Neural cell (in vitro differentiated cells): ENCODE results near the gene ETV7. TPM values are rescaled to one million over a fixed set of nuclear protein-coding genes. Genes with fewer than 3 reads are reported as not detected.
"Not testable (repeated sequence)": the region's sequence is repeated elsewhere in the genome, so short reads cannot be mapped to it uniquely, and the experiment has no call there.

Experiments
- H2AFZ ChIP-seq: fragments of 200-600, 300-800 bp; sonication (generic), shearing (Covaris generic); 2 replicates; pipeline ENCODE4 v1.6.0; 2014; ENCODE audit warnings: low read depth, mild to moderate bottlenecking, antibody characterized with exemption, low read length, moderate library complexity
- H3F3A ChIP-seq: fragments of 200-600 bp; shearing (Covaris generic); 2 replicates; pipeline ENCODE4 v1.6.1; 2016; ENCODE audit warnings: mild to moderate bottlenecking, moderate library complexity, mixed read lengths, antibody characterized with exemption, low read length; ENCODE audit not compliant: insufficient read depth, poor library complexity, severe bottlenecking
- H3K27ac ChIP-seq: fragments of 200-600, 300-800 bp; sonication (generic), shearing (Covaris generic); 2 replicates; pipeline ENCODE4 v1.5.1; 2014; ENCODE audit warnings: mild to moderate bottlenecking, low read length, moderate library complexity
- H3K27me3 ChIP-seq: fragments of 300-800, 200-600 bp; sonication (generic), shearing (Covaris generic); 2 replicates; pipeline ENCODE4 v1.6.0; 2014; ENCODE audit warnings: mild to moderate bottlenecking, low read depth, low read length, moderate library complexity; ENCODE audit not compliant: insufficient read depth
- H3K36me3 ChIP-seq: fragments of 300-800, 200-600 bp; sonication (generic), shearing (Covaris generic); 2 replicates; pipeline ENCODE4 v1.5.1; 2014; ENCODE audit warnings: mild to moderate bottlenecking, antibody characterized with exemption, low read length, moderate library complexity; ENCODE audit not compliant: insufficient read depth
- H3K4me2 ChIP-seq: fragments of 300-800, 200-600 bp; sonication (generic), shearing (Covaris generic); 2 replicates; pipeline ENCODE4 v1.6.0; 2014; ENCODE audit warnings: mild to moderate bottlenecking, low read length
- H3K4me3 ChIP-seq: fragments of 300-800, 200-600 bp; sonication (generic), shearing (Covaris generic); 2 replicates; pipeline ENCODE4 v1.5.1; 2014; ENCODE audit warnings: mild to moderate bottlenecking, low read length, moderate library complexity
- H3K79me2 ChIP-seq: fragments of 200-600 bp; shearing (Covaris generic); replicated peaks from 2 replicates; pipeline ENCODE4 v1.6.0; 2014; ENCODE audit warnings: mild to moderate bottlenecking, low read length, moderate library complexity; ENCODE audit not compliant: insufficient read depth
- H3K9ac ChIP-seq: fragments of 300-800, 200-600 bp; sonication (generic), shearing (Covaris generic); 2 replicates; pipeline ENCODE4 v1.6.1; 2016; ENCODE audit warnings: mild to moderate bottlenecking, low read length, mixed read lengths
- H3K9me2 ChIP-seq: fragments of 200-600 bp; shearing (Covaris generic); 2 replicates; pipeline ENCODE4 v1.6.1; 2016; ENCODE audit warnings: mild to moderate bottlenecking, low read length, mixed read lengths; ENCODE audit not compliant: insufficient read depth
- H3K9me3 ChIP-seq: fragments of 200-600, 300-800 bp; sonication (generic), shearing (Covaris generic); 2 replicates; pipeline ENCODE4 v1.6.1; 2016; ENCODE audit warnings: mild to moderate bottlenecking, mixed run types, low read length, moderate library complexity, mixed read lengths
- H4K20me1 ChIP-seq: fragments of 200-600 bp; shearing (Covaris generic); 2 replicates; pipeline ENCODE4 v1.6.1; 2016; ENCODE audit warnings: mild to moderate bottlenecking, mixed run types; ENCODE audit not compliant: insufficient read depth
- CTCF ChIP-seq: fragments of 450-650 bp; IDR thresholded peaks from 2 replicates; pipeline ENCODE4 v1.5.1; 2014; ENCODE audit warnings: antibody characterized with exemption, mild to moderate bottlenecking, moderate library complexity; ENCODE audit not compliant: poor library complexity, severe bottlenecking
- EP300 ChIP-seq: fragments of 450-650 bp; conservative IDR thresholded peaks from 2 replicates; pipeline ENCODE4 v1.6.1; 2014; ENCODE audit warnings: antibody characterized with exemption, mild to moderate bottlenecking, moderate library complexity; ENCODE audit not compliant: poor library complexity, severe bottlenecking
- EZH2 ChIP-seq: fragments of 200-600, 300-800 bp; shearing (Covaris generic), sonication (generic); IDR thresholded peaks from 2 replicates; pipeline ENCODE4 v1.6.1; 2014; ENCODE audit warnings: antibody characterized with exemption, low read length, borderline replicate concordance, mild to moderate bottlenecking; ENCODE audit not compliant: insufficient read depth, poor library complexity, severe bottlenecking
- MXI1 ChIP-seq: fragments of 450-650 bp; conservative IDR thresholded peaks from 2 replicates; pipeline ENCODE4 v1.6.1; 2014; ENCODE audit warnings: antibody characterized with exemption, mild to moderate bottlenecking; ENCODE audit not compliant: poor library complexity, severe bottlenecking
- POLR2AphosphoS5 ChIP-seq: IDR thresholded peaks from 2 replicates; pipeline ENCODE4 v1.6.1; 2012
- RAD21 ChIP-seq: fragments of 450-650 bp; conservative IDR thresholded peaks from 2 replicates; pipeline ENCODE4 v1.6.1; 2014; ENCODE audit warnings: antibody characterized with exemption, mild to moderate bottlenecking, moderate library complexity
- REST ChIP-seq: IDR thresholded peaks from 2 replicates; pipeline ENCODE4 v1.6.1; 2012; ENCODE audit warnings: borderline replicate concordance
- SMC3 ChIP-seq: fragments of 450-650 bp; conservative IDR thresholded peaks from 2 replicates; pipeline ENCODE4 v1.6.1; 2014; ENCODE audit warnings: antibody characterized with exemption, mild to moderate bottlenecking, moderate library complexity; ENCODE audit not compliant: poor library complexity
- TAF1 ChIP-seq: IDR thresholded peaks from 2 replicates; pipeline ENCODE4 v1.6.1; 2012; ENCODE audit warnings: low read depth
- polyA plus RNA-seq: library from polyadenylated mRNA; depleted of rRNA; stranded (reverse); fragments of >200 nt; gene quantifications from 2 replicates; pipeline ENCODE4 v1.2.3, GENCODE V29; 2014

Gene ETV7
- polyA plus RNA-seq, 1 donor from 2014 or later: not detected

GRCh38 chr6:36413489-36414480 lies 26.3 kb upstream of the ETV7 start:
- H3K9me2 ChIP-seq: no peaks in the 10 kb centered on the region
- H3K27ac ChIP-seq: no peak overlapping the region
- H3K79me2 ChIP-seq: no peaks in the 10 kb centered on the region
- H3K36me3 ChIP-seq: no peaks in the 10 kb centered on the region
- no peak overlapping the region for H2AFZ ChIP-seq
- H3K4me3 ChIP-seq: no peak overlapping the region
- TF ChIP-seq REST (no peak), CTCF (no peak), EP300 (no peak), MXI1 (no peak), EZH2 (no peak), RAD21 (no peak), TAF1 (no peak), POLR2AphosphoS5 (no peak), SMC3 (no peak)
- no peak overlapping the region for H3K4me2 ChIP-seq
- no peaks in the 10 kb centered on the region for H3K27me3 ChIP-seq
- no peak overlapping the region for H3K9ac ChIP-seq
- no peaks in the 10 kb centered on the region for H3F3A ChIP-seq
- H3K9me3 ChIP-seq: no peaks in the 10 kb centered on the region
- no peaks in the 10 kb centered on the region for H4K20me1 ChIP-seq

- not testable (repeated sequence) for H3K79me2 ChIP-seq, H3F3A ChIP-seq, H3K36me3 ChIP-seq, H3K9me3 ChIP-seq, H3K4me2 ChIP-seq, H3K27ac ChIP-seq, H3K4me3 ChIP-seq, H3K9ac ChIP-seq, H3K27me3 ChIP-seq, H2AFZ ChIP-seq, H3K9me2 ChIP-seq, H4K20me1 ChIP-seq
These were observed 22.2 kb upstream of the ETV7 start for GRCh38 chr6:36409718-36410117.
